Cardiac muscle cell (in vitro differentiated cells and primary cell): Measurements from ENCODE around the gene PHLDA2. TPM values are rescaled to one million over a fixed set of nuclear protein-coding genes. Genes with fewer than 3 reads are reported as not detected.

ENCODE experiments used
- DNase-seq, 2 donors: peaks; one replicate each; pipeline versions ENCODE4 v3.0.0 to v3.0.0-alpha.2; 2010 to 2017; ENCODE audit warnings: low read depth in 1 of 2, low spot score in 1 of 2
- H3K27ac ChIP-seq: fragments of 200-600 bp; sonication (generic); 2 replicates; pipeline ENCODE4 v1.5.1; 2016
- H3K27me3 ChIP-seq: fragments of 200-600 bp; sonication (generic); 2 replicates; pipeline ENCODE4 v1.6.0; 2016; ENCODE audit warnings: control low read depth
- H3K36me3 ChIP-seq: fragments of 200-600 bp; sonication (generic); 2 replicates; pipeline ENCODE4 v1.5.1; 2016; ENCODE audit warnings: control low read depth
- H3K4me1 ChIP-seq: fragments of 200-600 bp; sonication (generic); 2 replicates; pipeline ENCODE4 v1.8.1; 2017; ENCODE audit warnings: low read depth, mild to moderate bottlenecking, mixed run types
- H3K4me3 ChIP-seq: fragments of 200-600 bp; sonication (generic); 2 replicates; pipeline ENCODE4 v1.5.1; 2016; ENCODE audit warnings: mild to moderate bottlenecking
- H3K9me3 ChIP-seq: fragments of 200-600 bp; sonication (generic); 2 replicates; pipeline ENCODE4 v1.5.1; 2017; ENCODE audit warnings: low read depth, mild to moderate bottlenecking, control low read depth
- polyA plus RNA-seq: library from polyadenylated mRNA; unstranded; fragments of >200 nt; fragmentation: Nextera tagmentation; extraction: Ambion mirVana; gene quantifications from 2 replicates; pipeline ENCODE4 v1.2.1, GENCODE V29; 2016
- total RNA-seq: library from RNA; depleted of rRNA; stranded (reverse); fragments of >200 nt; gene quantifications from 2 replicates; pipeline ENCODE4 v1.2.3, GENCODE V29; 2016
- TF ChIP-seq, protein P1 (sequence below): IDR thresholded peaks from 2 replicates; pipeline ENCODE4 v1.5.1; 2012; ENCODE audit warnings: low read depth, mild to moderate bottlenecking, low read length

PHLDA2 gene
- total and polyA plus RNA-seq, 2 experiments from 2014 or later, result 0.73 to 1.1 TPM

DNA sequence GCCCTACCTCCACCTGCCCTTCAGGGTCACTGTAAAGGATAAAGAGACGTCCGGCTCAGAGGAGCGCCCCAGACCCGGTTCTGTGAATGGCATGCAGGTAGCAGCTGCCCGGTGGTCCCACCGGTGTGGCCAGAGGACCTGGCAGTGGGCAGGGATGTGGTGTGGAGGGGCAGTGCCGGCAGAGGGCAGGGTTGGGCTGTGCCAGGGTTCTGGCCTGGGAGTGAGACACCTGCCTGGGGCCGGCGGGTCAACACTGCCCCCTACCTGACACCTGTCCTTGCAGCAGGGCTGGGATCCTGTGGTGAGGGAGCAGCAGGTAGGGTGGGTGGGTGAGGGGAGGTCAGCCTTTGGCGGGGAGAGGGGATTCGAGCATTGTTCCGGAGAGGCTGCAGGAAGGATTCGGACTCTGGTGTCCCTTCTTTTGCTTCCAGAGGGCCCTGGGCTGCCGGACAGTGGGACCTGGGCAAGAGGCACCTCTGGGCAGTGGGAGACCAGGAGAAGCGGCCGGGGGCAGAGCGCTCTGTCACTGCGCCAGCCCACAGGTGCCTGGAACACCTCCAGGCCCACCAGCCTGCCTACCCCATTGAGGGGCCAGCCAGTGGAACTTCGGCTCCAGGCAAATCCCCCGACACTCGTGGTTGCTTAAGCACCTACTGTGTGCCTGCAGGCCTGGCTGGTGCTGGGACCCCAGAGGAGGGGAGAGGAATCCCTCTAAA is 1.6 kb upstream of the PHLDA2 start:
- no peak overlapping the region for H3K4me3 ChIP-seq
- H3K27me3 ChIP-seq, result peaks cover 58% of the 10 kb centered on the region
- H3K9me3 ChIP-seq, result no peaks in the 10 kb centered on the region
- DNase-seq, result peak; percentile 51 to 72
- no peak overlapping the region for H3K27ac ChIP-seq
- TF ChIP-seq, protein P1, sequence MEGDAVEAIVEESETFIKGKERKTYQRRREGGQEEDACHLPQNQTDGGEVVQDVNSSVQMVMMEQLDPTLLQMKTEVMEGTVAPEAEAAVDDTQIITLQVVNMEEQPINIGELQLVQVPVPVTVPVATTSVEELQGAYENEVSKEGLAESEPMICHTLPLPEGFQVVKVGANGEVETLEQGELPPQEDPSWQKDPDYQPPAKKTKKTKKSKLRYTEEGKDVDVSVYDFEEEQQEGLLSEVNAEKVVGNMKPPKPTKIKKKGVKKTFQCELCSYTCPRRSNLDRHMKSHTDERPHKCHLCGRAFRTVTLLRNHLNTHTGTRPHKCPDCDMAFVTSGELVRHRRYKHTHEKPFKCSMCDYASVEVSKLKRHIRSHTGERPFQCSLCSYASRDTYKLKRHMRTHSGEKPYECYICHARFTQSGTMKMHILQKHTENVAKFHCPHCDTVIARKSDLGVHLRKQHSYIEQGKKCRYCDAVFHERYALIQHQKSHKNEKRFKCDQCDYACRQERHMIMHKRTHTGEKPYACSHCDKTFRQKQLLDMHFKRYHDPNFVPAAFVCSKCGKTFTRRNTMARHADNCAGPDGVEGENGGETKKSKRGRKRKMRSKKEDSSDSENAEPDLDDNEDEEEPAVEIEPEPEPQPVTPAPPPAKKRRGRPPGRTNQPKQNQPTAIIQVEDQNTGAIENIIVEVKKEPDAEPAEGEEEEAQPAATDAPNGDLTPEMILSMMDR, result peak; percentile 42
- no peaks in the 10 kb centered on the region for H3K36me3 ChIP-seq
- H3K4me1 ChIP-seq, result peaks cover 7% of the 10 kb centered on the region

DNA sequence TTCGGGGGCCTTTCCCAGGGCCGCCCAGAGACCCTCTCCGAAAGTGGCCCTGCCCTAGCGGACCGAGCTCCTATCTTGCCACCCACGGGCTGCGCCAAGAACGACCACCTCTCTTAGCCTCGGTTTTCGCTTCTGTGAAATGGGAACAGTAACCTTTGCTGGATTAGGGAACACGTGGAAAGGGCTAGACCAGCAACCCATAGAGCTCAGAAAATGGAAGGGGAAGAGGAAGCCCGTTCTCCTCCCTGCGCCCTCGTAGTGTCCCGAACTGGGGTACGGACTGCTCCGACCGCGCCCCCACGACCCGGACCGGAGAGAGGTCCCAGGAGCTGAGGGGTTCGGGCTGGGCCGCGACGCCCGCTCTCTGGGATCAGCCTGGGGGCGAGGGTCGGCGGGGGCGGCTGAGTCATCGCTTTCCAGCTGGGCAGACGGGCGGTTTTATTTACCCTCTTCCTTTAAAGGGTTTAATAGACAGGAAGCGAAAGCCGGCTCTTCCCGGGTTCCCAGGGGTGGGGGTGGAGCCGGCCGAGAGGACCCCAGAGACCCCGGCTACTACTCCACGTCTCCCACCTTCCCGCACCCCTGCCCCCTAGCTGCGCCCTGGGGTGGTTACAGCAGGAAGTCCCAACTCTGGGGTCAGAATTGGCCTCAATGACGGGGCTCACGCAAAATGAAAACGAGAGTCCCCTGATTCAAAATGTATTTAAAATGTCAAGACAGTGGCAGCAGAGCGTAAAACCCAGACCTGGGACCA is 907 bp upstream of the PHLDA2 start:
- peak in 1 of 2 donors; percentile 33 for DNase-seq
- TF ChIP-seq, protein P1, result peak; percentile 53

DNA sequence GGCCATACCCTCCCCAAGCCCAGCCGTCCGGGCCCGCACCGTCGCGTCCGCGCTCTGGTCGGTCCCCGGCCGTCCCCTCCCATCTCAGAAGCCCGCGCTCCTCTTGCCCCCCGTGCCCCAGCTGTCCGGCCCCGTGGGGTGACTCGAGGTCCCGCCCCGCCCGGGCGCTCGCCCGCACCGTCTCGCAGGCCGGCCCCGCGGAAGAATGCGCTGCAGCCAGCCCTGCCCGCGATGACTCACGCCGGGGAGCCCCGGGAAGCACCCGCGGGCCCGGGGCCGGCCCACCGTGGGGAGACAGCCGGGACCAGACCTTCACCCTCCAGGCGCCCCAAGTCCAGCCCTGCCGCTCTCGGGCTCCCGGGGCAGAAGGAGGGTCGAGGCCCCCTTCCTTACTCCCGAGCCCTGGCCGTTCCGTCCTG is 320 bp upstream of the PHLDA2 start:
- H3K9me3 ChIP-seq, result no peaks in the 10 kb centered on the region
- H3K27me3 ChIP-seq, result peaks cover 64% of the 10 kb centered on the region
- no peaks in the 10 kb centered on the region for H3K36me3 ChIP-seq
- H3K4me3 ChIP-seq, result peak overlapping the region; percentile 26
- no peak overlapping the region for H3K27ac ChIP-seq
- DNase-seq, result peak in 1 of 2 donors; percentile 76
- TF ChIP-seq, protein P1, result no peak
- peaks cover 7% of the 10 kb centered on the region for H3K4me1 ChIP-seq

More for the DNA sequence above, 907 bp upstream of the PHLDA2 start:
- no peaks in the 10 kb centered on the region for H3K36me3 ChIP-seq
- peak overlapping the region; percentile 20 for H3K4me3 ChIP-seq
- no peak overlapping the region for H3K27ac ChIP-seq
- no peaks in the 10 kb centered on the region for H3K9me3 ChIP-seq
- H3K4me1 ChIP-seq, result peaks cover 7% of the 10 kb centered on the region
- H3K27me3 ChIP-seq, result peaks cover 58% of the 10 kb centered on the region

DNA sequence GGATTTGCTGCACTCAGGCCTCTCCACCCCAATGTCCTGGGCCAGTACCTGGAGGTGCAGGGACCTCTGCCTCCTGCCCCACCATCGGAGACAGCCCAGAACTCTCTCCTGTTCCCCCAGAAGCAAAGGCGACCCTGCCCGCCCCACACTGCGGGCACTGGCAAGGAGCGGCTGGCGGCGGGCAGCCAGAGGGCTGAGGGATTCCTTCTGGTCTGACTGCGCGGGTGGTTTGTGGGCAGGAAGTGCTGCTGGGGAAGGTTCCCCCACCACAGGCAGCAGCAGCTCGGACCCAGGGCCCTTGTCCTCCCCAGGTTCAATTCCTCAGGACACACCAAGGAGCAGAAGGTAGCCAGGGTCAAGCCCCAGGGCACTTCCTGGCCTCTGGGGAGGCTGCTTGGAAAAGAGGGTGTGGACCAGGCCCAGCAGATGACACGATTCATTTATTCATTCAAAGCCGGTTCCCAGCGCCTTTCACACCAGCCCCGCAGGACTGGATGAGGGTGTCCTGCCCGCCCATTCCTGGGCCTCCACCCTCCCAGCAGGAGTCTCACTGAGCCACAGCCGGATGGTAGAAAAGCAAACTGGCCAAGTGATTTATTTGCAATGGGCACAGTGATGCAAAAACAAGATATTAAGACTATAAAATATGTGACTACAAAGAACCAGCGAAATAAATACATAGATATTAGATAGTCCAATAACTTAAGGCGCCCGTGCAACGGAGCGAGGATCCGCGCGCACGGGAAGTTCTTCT is 1.2 kb downstream of the PHLDA2 start:
- TF ChIP-seq, protein P1, result no peak
- Histone ChIP-seq H3K4me3 (peak overlapping the region; percentile 26), H3K4me1 (peaks cover 7% of the 10 kb centered on the region), H3K27me3 (peaks cover 64% of the 10 kb centered on the region), H3K27ac (no peak overlapping the region), H3K9me3 (no peaks in the 10 kb centered on the region), H3K36me3 (no peaks in the 10 kb centered on the region)
- DNase-seq, result peak in 1 of 2 donors; percentile 38

DNA sequence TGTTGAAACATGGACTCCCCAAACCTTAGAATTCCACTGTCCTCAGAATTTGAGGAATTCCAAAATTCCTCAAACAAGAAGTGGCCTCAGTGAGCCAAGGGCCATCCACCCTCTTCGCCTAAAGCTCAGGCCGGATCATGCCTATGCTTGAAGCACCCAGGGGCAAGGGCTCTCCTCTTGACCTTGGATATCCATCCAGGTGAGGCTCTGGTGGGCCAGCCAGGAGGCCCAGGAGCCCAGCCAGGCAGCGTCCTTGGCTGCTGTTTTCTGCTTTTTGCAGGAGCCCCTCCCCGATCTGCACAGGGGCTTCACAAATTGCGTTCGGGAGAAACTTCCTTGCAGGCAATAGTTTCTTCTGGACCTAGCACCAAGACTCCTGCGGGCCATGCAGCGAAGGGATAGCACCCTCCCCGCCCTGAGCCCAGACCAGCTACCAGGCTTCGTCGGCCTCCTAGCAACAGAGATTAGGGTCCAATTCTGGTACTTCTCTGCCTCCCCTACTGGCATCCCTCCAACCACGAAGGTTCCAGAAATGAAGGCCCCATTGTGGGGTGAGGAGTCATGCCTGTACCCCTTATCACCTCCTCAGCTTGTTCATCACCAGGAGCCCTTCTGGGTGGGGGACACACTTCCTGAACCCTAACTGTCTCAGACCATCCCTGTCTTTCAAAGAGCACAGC is 2.0 kb downstream of the PHLDA2 start:
- no peaks in the 10 kb centered on the region for H3K9me3 ChIP-seq
- H3K4me3 ChIP-seq, result no peak overlapping the region
- no peak overlapping the region for H3K27ac ChIP-seq
- TF ChIP-seq, protein P1, result no peak
- H3K4me1 ChIP-seq, result peaks cover 7% of the 10 kb centered on the region
- H3K27me3 ChIP-seq, result peaks cover 64% of the 10 kb centered on the region
- DNase-seq, result no peak
- no peaks in the 10 kb centered on the region for H3K36me3 ChIP-seq
